Measurements from ENCODE around the gene CYP3A4.

CYP3A4 gene

GRCh38 chr7:99733003-99733402, 51.0 kb downstream of the CYP3A4 start:
- TF ChIP-seq SIN3A (IDR thresholded peaks at IDR 0.05; ENCODE audit: borderline replicate concordance, insufficient read depth, low read length), result no peak
- no peak for TF ChIP-seq POLR2AphosphoS5 (IDR thresholded peaks at IDR 0.05; ENCODE audit: low read depth, low read length)
- no peak for TF ChIP-seq TAF1 (IDR thresholded peaks at IDR 0.05; ENCODE audit: borderline replicate concordance, insufficient read depth, low read length)
- no peak for TF ChIP-seq FOXP2 (optimal IDR thresholded peaks at IDR 0.05; ENCODE audit: borderline replicate concordance, extremely low read depth, extremely low read length, insufficient read depth)
- TF ChIP-seq, protein P1, sequence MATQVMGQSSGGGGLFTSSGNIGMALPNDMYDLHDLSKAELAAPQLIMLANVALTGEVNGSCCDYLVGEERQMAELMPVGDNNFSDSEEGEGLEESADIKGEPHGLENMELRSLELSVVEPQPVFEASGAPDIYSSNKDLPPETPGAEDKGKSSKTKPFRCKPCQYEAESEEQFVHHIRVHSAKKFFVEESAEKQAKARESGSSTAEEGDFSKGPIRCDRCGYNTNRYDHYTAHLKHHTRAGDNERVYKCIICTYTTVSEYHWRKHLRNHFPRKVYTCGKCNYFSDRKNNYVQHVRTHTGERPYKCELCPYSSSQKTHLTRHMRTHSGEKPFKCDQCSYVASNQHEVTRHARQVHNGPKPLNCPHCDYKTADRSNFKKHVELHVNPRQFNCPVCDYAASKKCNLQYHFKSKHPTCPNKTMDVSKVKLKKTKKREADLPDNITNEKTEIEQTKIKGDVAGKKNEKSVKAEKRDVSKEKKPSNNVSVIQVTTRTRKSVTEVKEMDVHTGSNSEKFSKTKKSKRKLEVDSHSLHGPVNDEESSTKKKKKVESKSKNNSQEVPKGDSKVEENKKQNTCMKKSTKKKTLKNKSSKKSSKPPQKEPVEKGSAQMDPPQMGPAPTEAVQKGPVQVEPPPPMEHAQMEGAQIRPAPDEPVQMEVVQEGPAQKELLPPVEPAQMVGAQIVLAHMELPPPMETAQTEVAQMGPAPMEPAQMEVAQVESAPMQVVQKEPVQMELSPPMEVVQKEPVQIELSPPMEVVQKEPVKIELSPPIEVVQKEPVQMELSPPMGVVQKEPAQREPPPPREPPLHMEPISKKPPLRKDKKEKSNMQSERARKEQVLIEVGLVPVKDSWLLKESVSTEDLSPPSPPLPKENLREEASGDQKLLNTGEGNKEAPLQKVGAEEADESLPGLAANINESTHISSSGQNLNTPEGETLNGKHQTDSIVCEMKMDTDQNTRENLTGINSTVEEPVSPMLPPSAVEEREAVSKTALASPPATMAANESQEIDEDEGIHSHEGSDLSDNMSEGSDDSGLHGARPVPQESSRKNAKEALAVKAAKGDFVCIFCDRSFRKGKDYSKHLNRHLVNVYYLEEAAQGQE (IDR thresholded peaks at IDR 0.05; ENCODE audit: insufficient read depth in 1 of 2, low read depth in 2 of 2, low read length in 2 of 2), result no peak

- no peak for TF ChIP-seq TAF1 (IDR thresholded peaks at IDR 0.05; ENCODE audit: borderline replicate concordance, insufficient read depth, low read length)
- TF ChIP-seq FOXP2 (optimal IDR thresholded peaks at IDR 0.05; ENCODE audit: borderline replicate concordance, extremely low read depth, extremely low read length, insufficient read depth), result no peak
- TF ChIP-seq SIN3A (IDR thresholded peaks at IDR 0.05; ENCODE audit: borderline replicate concordance, insufficient read depth, low read length), result no peak
- no peak for TF ChIP-seq POLR2AphosphoS5 (IDR thresholded peaks at IDR 0.05; ENCODE audit: low read depth, low read length)
Observed at GRCh38 chr7:99731638-99732374, 52.2 kb downstream of the CYP3A4 start.

GRCh38 chr7:99730992-99731391, 53.0 kb downstream of the CYP3A4 start:
- TF ChIP-seq FOXP2 (optimal IDR thresholded peaks at IDR 0.05; ENCODE audit: borderline replicate concordance, extremely low read depth, extremely low read length, insufficient read depth) (no peak), POLR2AphosphoS5 (IDR thresholded peaks at IDR 0.05; ENCODE audit: low read depth, low read length) (no peak), TAF1 (IDR thresholded peaks at IDR 0.05; ENCODE audit: borderline replicate concordance, insufficient read depth, low read length) (no peak), SIN3A (IDR thresholded peaks at IDR 0.05; ENCODE audit: borderline replicate concordance, insufficient read depth, low read length) (no peak)
- TF ChIP-seq, protein P1 (IDR thresholded peaks at IDR 0.05; ENCODE audit: insufficient read depth in 1 of 2, low read depth in 2 of 2, low read length in 2 of 2), result no peak

DNA sequence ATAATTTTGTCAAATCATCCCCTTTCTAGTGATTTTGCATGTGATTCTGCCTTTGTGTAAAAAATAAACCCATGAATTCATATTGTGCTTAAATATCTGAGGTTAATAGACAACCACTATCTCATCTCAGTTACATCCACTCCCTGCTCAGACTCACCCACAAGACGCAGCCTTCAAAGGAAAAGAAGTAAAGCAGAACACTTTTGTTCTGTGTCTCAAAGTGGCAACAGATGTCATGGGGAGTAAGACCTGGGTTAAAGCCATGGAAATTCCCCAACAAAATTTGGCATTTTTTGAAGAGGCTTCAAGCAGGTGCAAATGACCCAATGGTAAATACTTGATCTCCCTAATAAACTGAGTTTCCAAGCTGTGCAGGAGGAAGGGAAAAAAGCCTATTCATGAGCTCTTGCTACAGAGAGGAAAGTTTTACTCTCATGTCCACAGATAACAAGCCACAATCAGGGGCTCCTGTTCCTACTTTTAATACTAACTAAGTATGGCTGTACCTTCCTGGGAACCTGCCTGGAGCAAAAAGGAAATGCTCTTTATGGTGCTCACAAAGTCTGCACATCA, 53.7 kb downstream of the CYP3A4 start:
- no peak for TF ChIP-seq POLR2AphosphoS5 (IDR thresholded peaks at IDR 0.05; ENCODE audit: low read depth, low read length)

GRCh38 chr7:99729486-99730237, 54.3 kb downstream of the CYP3A4 start:
- TF ChIP-seq SIN3A (IDR thresholded peaks at IDR 0.05; ENCODE audit: borderline replicate concordance, insufficient read depth, low read length) (no peak), TAF1 (IDR thresholded peaks at IDR 0.05; ENCODE audit: borderline replicate concordance, insufficient read depth, low read length) (no peak), FOXP2 (optimal IDR thresholded peaks at IDR 0.05; ENCODE audit: borderline replicate concordance, extremely low read depth, extremely low read length, insufficient read depth) (no peak), POLR2AphosphoS5 (IDR thresholded peaks at IDR 0.05; ENCODE audit: low read depth, low read length) (no peak)
- TF ChIP-seq, protein P1 (IDR thresholded peaks at IDR 0.05; ENCODE audit: insufficient read depth in 1 of 2, low read depth in 2 of 2, low read length in 2 of 2), result no peak

Data from PFSK-1 (cell line).